HG02885 (cell line): ENCODE data around the gene RAB30.
A peak's percentile ranks its signal among the peaks of the same experiment; 100 is the strongest.

Experiments
- ATAC-seq: cut with Tn5 transposase; IDR thresholded peaks from one replicate; pipeline ENCODE4 v1.9.1; 2021; ENCODE audit warnings: mild to moderate bottlenecking; ENCODE audit not compliant: unreplicated experiment, poor library complexity

RAB30 gene

GRCh38 chr11:83044958-83045712 is 26.6 kb downstream of the RAB30 start:
- peak; percentile 89 for ATAC-seq

- no peak for ATAC-seq
Measured at GRCh38 chr11:83042964-83043711, 28.6 kb downstream of the RAB30 start.

GRCh38 chr11:83041126-83041525 is 30.6 kb downstream of the RAB30 start:
- ATAC-seq: no peak

GRCh38 chr11:83039566-83039965 is 32.1 kb downstream of the RAB30 start:
- no peak for ATAC-seq

GRCh38 chr11:83037877-83038276 is 33.8 kb downstream of the RAB30 start:
- ATAC-seq: no peak

GRCh38 chr11:83036701-83037100 is 35.0 kb downstream of the RAB30 start:
- ATAC-seq: no peak

GRCh38 chr11:83035070-83035854 is 36.4 kb downstream of the RAB30 start:
- ATAC-seq: peak; percentile 59

GRCh38 chr11:83034673-83035014 is 37.1 kb downstream of the RAB30 start:
- ATAC-seq: peak; percentile 39

- peak; percentile 52 for ATAC-seq
Measured at GRCh38 chr11:83033972-83034672, 37.6 kb downstream of the RAB30 start.

- no peak for ATAC-seq
Measured at GRCh38 chr11:83033371-83033770, 38.3 kb downstream of the RAB30 start.

GRCh38 chr11:83031127-83031526 is 40.6 kb downstream of the RAB30 start:
- ATAC-seq: no peak

- ATAC-seq: no peak
Measured at GRCh38 chr11:83027794-83028193, 43.9 kb downstream of the RAB30 start.

- no peak for ATAC-seq
Measured at GRCh38 chr11:83027289-83027688, 44.4 kb downstream of the RAB30 start.

- no peak for ATAC-seq
Measured at GRCh38 chr11:83026229-83026628, 45.5 kb downstream of the RAB30 start.

- ATAC-seq: no peak
Measured at GRCh38 chr11:83025267-83025704, 46.4 kb downstream of the RAB30 start.

- no peak for ATAC-seq
Measured at GRCh38 chr11:83024270-83024854, 47.3 kb downstream of the RAB30 start.

- ATAC-seq: peak; percentile 42
Measured at GRCh38 chr11:83023410-83023809, 48.3 kb downstream of the RAB30 start.

GRCh38 chr11:83021780-83022125 is 49.9 kb downstream of the RAB30 start:
- ATAC-seq: no peak

GRCh38 chr11:83020942-83021779 is 50.5 kb downstream of the RAB30 start:
- ATAC-seq: no peak
